H1 (cell line): ENCODE measurements around the gene GALNT5. TPM values are rescaled to one million over a fixed set of nuclear protein-coding genes. Genes with fewer than 3 reads are reported as not detected.

Experiments used
- CTCF ChIA-PET: fragments of 300-600 bp; sonication (Branson Sonifier 250); formaldehyde crosslinking; loops from one replicate; lab custom pipeline; 2021; ENCODE audit not compliant: partially characterized antibody; lab: Charles Lee
- POLR2A ChIA-PET: fragments of 300-600 bp; sonication (Branson Sonifier 250); formaldehyde crosslinking; loops from one replicate; lab custom pipeline; 2021; ENCODE audit warnings: inconsistent platforms; ENCODE audit not compliant: partially characterized antibody; lab: Charles Lee
- DNase-seq, 2 experiments: peaks; one replicate each; pipeline versions ENCODE4 v3.0.0 to v3.0.0-alpha.2; 2010 to 2022; ENCODE audit warnings: low spot score in 2 of 2, low read depth in 1 of 2, mixed read lengths in 1 of 2
- FAIRE-seq: peaks from 2 replicates; lab custom pipeline; 2011; peaks lifted over from hg19 to GRCh38; lab: Jason Lieb, UNC
- H2AFZ ChIP-seq: 2 replicates; pipeline ENCODE4 v1.8.1; 2012; ENCODE audit warnings: low read length, inconsistent platforms
- H2AK5ac ChIP-seq: 2 replicates; pipeline ENCODE4 v1.6.1; 2013; ENCODE audit warnings: low read depth, low read length
- H2BK120ac ChIP-seq: replicated peaks from 2 replicates; pipeline ENCODE3; 2013; ENCODE audit warnings: low read depth, low read length, inconsistent platforms
- H2BK12ac ChIP-seq: 2 replicates; pipeline ENCODE4 v1.6.1; 2013; ENCODE audit warnings: low read depth, low read length
- H2BK15ac ChIP-seq: 2 replicates; pipeline ENCODE4 v1.6.1; 2013; ENCODE audit warnings: low read length
- H2BK20ac ChIP-seq: 2 replicates; pipeline ENCODE4 v1.6.1; 2013; ENCODE audit warnings: low read length
- H2BK5ac ChIP-seq: 2 replicates; pipeline ENCODE4 v1.6.1; 2013; ENCODE audit warnings: low read depth, low read length
- H3K14ac ChIP-seq: 2 replicates; pipeline ENCODE4 v1.6.1; 2013; ENCODE audit warnings: inconsistent platforms; ENCODE audit not compliant: insufficient read length
- H3K18ac ChIP-seq: 2 replicates; pipeline ENCODE4 v1.6.1; 2013; ENCODE audit warnings: low read length; ENCODE audit errors: extremely low read depth
- H3K23ac ChIP-seq: 2 replicates; pipeline ENCODE4 v1.6.1; 2013; ENCODE audit warnings: inconsistent platforms; ENCODE audit not compliant: insufficient read length
- H3K23me2 ChIP-seq: 2 replicates; pipeline ENCODE4 v1.6.1; 2013; ENCODE audit warnings: low read depth, low read length
- H3K27ac ChIP-seq: 2 replicates; pipeline ENCODE4 v1.6.1; 2011; ENCODE audit warnings: low read depth, low read length, inconsistent platforms
- H3K27me3 ChIP-seq, 4 experiments: replicated peaks in 1 of 4; 1 replicate in 1 of 4; 2 replicates in 3 of 4; pipeline versions ENCODE4 v1.6.1 to v1.8.1; 2011 to 2013; ENCODE audit warnings: low read length in 3 of 4, mild to moderate bottlenecking in 3 of 4, inconsistent platforms in 2 of 4, mixed read lengths in 2 of 4, moderate library complexity in 1 of 4; ENCODE audit not compliant: control insufficient read depth in 3 of 4, insufficient read depth in 3 of 4; ENCODE audit errors: extremely low read depth in 1 of 4
- H3K36me3 ChIP-seq, 4 experiments: 2 replicates each; pipeline versions ENCODE4 v1.6.1 to v1.8.1; 2011 to 2013; ENCODE audit warnings: mild to moderate bottlenecking in 4 of 4, low read length in 3 of 4, moderate library complexity in 2 of 4, control low read depth in 1 of 4, inconsistent platforms in 1 of 4; ENCODE audit not compliant: insufficient read depth in 4 of 4, control insufficient read depth in 2 of 4
- H3K4ac ChIP-seq: replicated peaks from 2 replicates; pipeline ENCODE3; 2013; ENCODE audit warnings: low read length, low read depth, mixed read lengths, inconsistent platforms; ENCODE audit not compliant: insufficient read length
- H3K4me1 ChIP-seq, 4 experiments: replicated peaks in 1 of 4; 1 replicate in 1 of 4; 2 replicates in 3 of 4; pipeline versions ENCODE4 v1.6.1 to v1.8.1; 2011 to 2013; ENCODE audit warnings: low read length in 3 of 4, inconsistent platforms in 2 of 4, mixed read lengths in 1 of 4; ENCODE audit not compliant: insufficient read depth in 4 of 4, control insufficient read depth in 3 of 4
- H3K4me2 ChIP-seq, 2 experiments: 2 replicates each; pipeline versions ENCODE4 v1.6.1 to v1.8.1; 2011 to 2013; ENCODE audit warnings: low read depth in 2 of 2, low read length in 2 of 2, control low read depth in 1 of 2, inconsistent platforms in 1 of 2, mild to moderate bottlenecking in 1 of 2; ENCODE audit not compliant: insufficient read depth in 1 of 2
- H3K4me3 ChIP-seq, 4 experiments: fragments of 200-600, 300-600 bp in 1 of 4; sonication (generic), shearing (Covaris generic), sonication (Bioruptor Twin) in 1 of 4; 2 replicates each; pipeline versions ENCODE4 v1.5.1 to v1.8.1; 2011 to 2016; ENCODE audit warnings: low read length in 4 of 4, low read depth in 3 of 4, control low read depth in 2 of 4, inconsistent platforms in 2 of 4, mild to moderate bottlenecking in 2 of 4, mixed read lengths in 1 of 4, moderate library complexity in 1 of 4; ENCODE audit not compliant: insufficient read depth in 2 of 4; ENCODE audit errors: extremely low read depth in 1 of 4
- H3K56ac ChIP-seq: replicated peaks from 2 replicates; pipeline ENCODE3; 2013; ENCODE audit warnings: low read depth, mild to moderate bottlenecking, mixed read lengths, low read length, inconsistent platforms; ENCODE audit not compliant: insufficient read length
- H3K79me1 ChIP-seq: 2 replicates; pipeline ENCODE4 v1.6.1; 2013; ENCODE audit warnings: low read depth, low read length, control low read depth
- H3K79me2 ChIP-seq, 2 experiments: 2 replicates each; pipeline versions ENCODE4 v1.6.1 to v1.8.1; 2012 to 2013; ENCODE audit warnings: low read length in 2 of 2, mild to moderate bottlenecking in 2 of 2, inconsistent platforms in 1 of 2; ENCODE audit not compliant: insufficient read depth in 2 of 2, control insufficient read depth in 1 of 2
- H3K9ac ChIP-seq, 4 experiments: replicated peaks in 1 of 4; 1 replicate in 1 of 4; 2 replicates in 3 of 4; pipeline versions ENCODE4 v1.6.1 to v1.8.1; 2011 to 2013; ENCODE audit warnings: low read depth in 3 of 4, low read length in 3 of 4, control low read depth in 2 of 4, mild to moderate bottlenecking in 2 of 4, moderate library complexity in 2 of 4, inconsistent platforms in 1 of 4; ENCODE audit errors: extremely low read depth in 1 of 4
- H3K9me3 ChIP-seq, 2 experiments: 2 replicates each; pipeline versions ENCODE4 v1.6.1 to v1.8.1; 2012 to 2013; ENCODE audit warnings: mild to moderate bottlenecking in 2 of 2, moderate library complexity in 2 of 2, control low read depth in 1 of 2, inconsistent platforms in 1 of 2, low read depth in 1 of 2, low read length in 1 of 2, mixed read lengths in 1 of 2; ENCODE audit not compliant: insufficient read depth in 2 of 2
- H4K20me1 ChIP-seq, 2 experiments: replicated peaks in 1 of 2; 2 replicates each; pipeline versions ENCODE3 to v1.8.1; 2011 to 2013; ENCODE audit warnings: inconsistent platforms in 2 of 2, low read length in 2 of 2, mild to moderate bottlenecking in 1 of 2; ENCODE audit not compliant: insufficient read depth in 2 of 2, control insufficient read depth in 1 of 2
- H4K5ac ChIP-seq: 2 replicates; pipeline ENCODE4 v1.6.1; 2013; ENCODE audit warnings: low read length, low read depth, mixed read lengths, inconsistent platforms; ENCODE audit not compliant: insufficient read length
- H4K8ac ChIP-seq: 2 replicates; pipeline ENCODE4 v1.8.0; 2013; ENCODE audit warnings: mild to moderate bottlenecking, moderate library complexity, low read length, inconsistent platforms; ENCODE audit not compliant: insufficient read depth; ENCODE audit errors: extremely low read depth
- H4K91ac ChIP-seq: replicated peaks from 2 replicates; pipeline ENCODE3; 2013; ENCODE audit warnings: low read length, mixed read lengths, inconsistent platforms; ENCODE audit not compliant: insufficient read length
- CREB1 ChIP-seq: IDR thresholded peaks from 2 replicates; pipeline ENCODE4 v1.6.1; 2012; ENCODE audit warnings: inconsistent platforms
- EGR1 ChIP-seq: IDR thresholded peaks from 2 replicates; pipeline ENCODE4 v1.6.1; 2011; ENCODE audit warnings: low read depth, low read length, borderline replicate concordance
- YY1 ChIP-seq: IDR thresholded peaks from 2 replicates; pipeline ENCODE4 v1.6.1; 2011; ENCODE audit warnings: low read depth, mild to moderate bottlenecking, low read length
- polyA plus RNA-seq, 7 experiments: library from polyadenylated mRNA; depleted of rRNA in 3 of 7; stranded (reverse) in 5 of 7; unstranded in 2 of 7; fragments of >200 nt in 5 of 7; fragments of 200-250 nt in 2 of 7; gene quantifications; 1 replicate in 5 of 7; 2 replicates in 1 of 7; 4 replicates in 1 of 7; pipeline versions ENCODE4 v1.2.1 to v1.2.3, GENCODE V29; 2011 to 2013; ENCODE audit warnings: missing spikeins in 2 of 7, mixed read lengths in 2 of 7
- total RNA-seq: library from RNA; stranded (reverse); fragmentation: NEBNext Ultra II Directional; extraction: Animal tissue kit (Norgen Biotek cat#: 25700); gene quantifications from 2 replicates; pipeline ENCODE4 v1.2.1, GENCODE V29; 2021

GALNT5 gene
- total and polyA plus RNA-seq, 2 of the 8 experiments (the other 6 are each of a cell fraction or from before 2014, with no cell fraction given) = 0.02 to 0.06 TPM

DNA sequence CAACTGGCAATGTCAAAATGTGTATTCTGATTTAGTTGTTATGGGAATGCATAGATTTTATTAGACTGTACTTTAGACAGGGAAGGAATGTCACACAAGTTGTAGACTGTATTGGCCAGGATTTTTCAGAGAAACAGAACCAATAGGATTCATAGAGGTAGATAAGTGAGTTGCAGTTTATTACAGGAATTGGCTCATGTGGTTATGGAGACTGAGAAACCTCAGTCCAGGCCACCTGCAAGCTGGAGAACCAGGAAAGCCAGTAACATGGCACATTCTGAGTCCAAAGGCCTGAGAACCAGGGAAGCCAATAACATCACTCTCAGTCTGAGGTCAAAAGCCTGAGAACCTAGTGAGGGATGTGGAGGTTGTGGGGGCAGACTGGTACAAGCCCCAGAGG, 1.8 kb upstream of the GALNT5 start:
- Histone ChIP-seq H3K23ac (no peak overlapping the region), H3K4me2 (no peak overlapping the region), H3K4me1 (peaks cover 0 to 7% (median 3%) of the 10 kb centered on the region in 4 experiments; a peak in 5 of 7 replicates), H3K36me3 (no peaks in the 10 kb centered on the region), H3K56ac (no peak overlapping the region), H3K79me1 (no peaks in the 10 kb centered on the region), H3K14ac (no peak overlapping the region), H2BK20ac (no peak overlapping the region), H3K79me2 (no peaks in the 10 kb centered on the region), H2AK5ac (no peak overlapping the region), H4K20me1 (no peaks in the 10 kb centered on the region), H2BK12ac (no peak overlapping the region), H2BK15ac (no peak overlapping the region), H3K23me2 (peaks cover 6% of the 10 kb centered on the region), H3K4ac (no peak overlapping the region), H2BK5ac (no peak overlapping the region), H2AFZ (no peak overlapping the region), H4K91ac (no peak overlapping the region), H2BK120ac (no peak overlapping the region), H3K27ac (no peak overlapping the region), H3K18ac (no peak overlapping the region), H4K5ac (no peak overlapping the region), H3K4me3 (no peak overlapping the region), H4K8ac (no peak overlapping the region), H3K9me3 (no peaks in the 10 kb centered on the region), H3K9ac (no peak overlapping the region), H3K27me3 (no peaks in the 10 kb centered on the region; a peak in 1 of 7 replicates)
- no peak for DNase-seq
- no peak for FAIRE-seq
- no peak for TF ChIP-seq EGR1
- no peak for TF ChIP-seq CREB1
- no peak for TF ChIP-seq YY1
- ChIA-PET CTCF (no interaction called here), POLR2A (no interaction called here)
